SU-DHL-6 (cell line): ENCODE results near the gene SEZ6L2.

ENCODE experiments used
- H2AFZ ChIP-seq: fragments of 200-600 bp; sonication (generic); 2 replicates; pipeline ENCODE4 v1.6.1; 2014; ENCODE audit warnings: low read depth, mild to moderate bottlenecking, moderate library complexity, mixed read lengths, antibody characterized with exemption, low read length; ENCODE audit not compliant: severe bottlenecking
- H3F3A ChIP-seq: fragments of 200-600 bp; shearing (Covaris generic); 2 replicates; pipeline ENCODE4 v1.6.0; 2016; ENCODE audit warnings: antibody characterized with exemption, mild to moderate bottlenecking; ENCODE audit not compliant: insufficient read depth
- H3K27ac ChIP-seq: fragments of 200-600 bp; sonication (generic); 2 replicates; pipeline ENCODE4 v1.5.1; 2016; ENCODE audit warnings: low read depth, mild to moderate bottlenecking, low read length, moderate library complexity, mixed read lengths
- H3K27me3 ChIP-seq: fragments of 200-600 bp; sonication (generic), shearing (Covaris generic); 2 replicates; pipeline ENCODE4 v1.6.0; 2014; ENCODE audit warnings: mild to moderate bottlenecking, low read length
- H3K36me3 ChIP-seq: fragments of 200-600 bp; sonication (generic); 2 replicates; pipeline ENCODE4 v1.6.1; 2014; ENCODE audit warnings: mild to moderate bottlenecking, low read length, mixed read lengths
- H3K4me2 ChIP-seq: fragments of 300-600, 200-600 bp; shearing (Covaris generic), sonication (generic); 2 replicates; pipeline ENCODE4 v1.6.0; 2014; ENCODE audit warnings: low read length, low read depth, mild to moderate bottlenecking; ENCODE audit not compliant: poor library complexity, severe bottlenecking
- H3K4me3 ChIP-seq: fragments of 200-600 bp; sonication (generic); 2 replicates; pipeline ENCODE4 v1.5.1; 2014; ENCODE audit warnings: antibody characterized with exemption, low read length, mild to moderate bottlenecking, mixed read lengths; ENCODE audit not compliant: insufficient read depth, poor library complexity, severe bottlenecking
- H3K79me2 ChIP-seq: fragments of 200-600 bp; sonication (generic); 2 replicates; pipeline ENCODE4 v1.6.1; 2014; ENCODE audit warnings: mild to moderate bottlenecking, low read length, moderate library complexity; ENCODE audit not compliant: insufficient read depth
- H3K9ac ChIP-seq: fragments of 200-600 bp; sonication (generic); 2 replicates; pipeline ENCODE4 v1.7.0; 2014; ENCODE audit warnings: mild to moderate bottlenecking, low read length
- H3K9me2 ChIP-seq: fragments of 200-600 bp; sonication (generic); replicated peaks from 2 replicates; pipeline ENCODE4 v1.6.1; 2014; ENCODE audit warnings: low read length; ENCODE audit not compliant: insufficient read depth
- H3K9me3 ChIP-seq: fragments of 200-600 bp; sonication (generic); 2 replicates; pipeline ENCODE4 v1.6.1; 2014; ENCODE audit warnings: low read length, mixed read lengths; ENCODE audit not compliant: insufficient read depth
- H4K20me1 ChIP-seq: fragments of 200-600 bp; sonication (generic); 2 replicates; pipeline ENCODE4 v1.6.1; 2014; ENCODE audit warnings: low read depth, mild to moderate bottlenecking, antibody characterized with exemption, low read length, moderate library complexity, mixed read lengths
- EZH2phosphoT487 ChIP-seq: fragments of 200-600 bp; sonication (generic), shearing (Covaris generic); conservative IDR thresholded peaks from 2 replicates; pipeline ENCODE4 v1.6.1; 2018; ENCODE audit warnings: mild to moderate bottlenecking, antibody characterized with exemption, low read length, moderate library complexity, mixed read lengths
- TF ChIP-seq, protein P1 (sequence below): fragments of 200-600 bp; sonication (generic); IDR thresholded peaks from one replicate; pipeline ENCODE4 v1.5.1; 2017; ENCODE audit warnings: antibody characterized with exemption, mild to moderate bottlenecking, low read length, moderate library complexity; ENCODE audit not compliant: insufficient read depth, poor library complexity, severe bottlenecking

Gene SEZ6L2

DNA sequence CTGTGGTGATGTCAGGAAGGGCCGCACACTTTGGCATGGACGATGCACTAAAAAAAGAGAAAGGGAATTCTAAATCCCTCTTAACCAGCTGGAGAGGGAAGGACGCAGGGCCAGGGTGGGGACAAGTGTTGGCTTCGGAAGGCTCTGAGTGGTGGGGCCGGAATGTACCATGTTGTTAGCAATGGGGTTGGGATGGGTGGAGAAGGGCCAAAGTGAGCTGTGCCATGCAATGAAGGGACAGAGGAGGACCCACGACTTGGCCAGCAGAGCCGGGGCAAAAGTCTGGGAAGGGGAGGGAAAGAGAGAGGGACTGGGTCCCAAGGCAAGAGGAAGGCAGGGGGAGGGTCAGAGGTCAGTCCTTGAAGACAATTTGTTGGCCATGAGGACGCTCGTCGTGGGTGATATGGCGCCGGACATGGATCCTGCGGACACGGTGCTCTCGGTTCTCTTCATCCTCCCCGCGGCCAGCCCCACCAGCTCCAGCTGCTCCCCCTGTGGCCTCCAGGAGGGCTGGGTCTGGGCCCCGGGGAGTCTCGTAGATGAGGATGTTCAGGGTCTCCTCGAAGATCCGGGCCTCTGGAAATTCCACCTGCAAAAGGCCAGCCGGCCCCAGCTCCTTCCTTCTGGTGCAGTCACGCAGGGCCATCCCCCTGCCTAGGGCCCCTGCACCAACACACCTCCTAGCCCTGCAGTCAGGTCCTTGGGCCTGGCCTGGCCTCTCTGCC is 7.3 kb upstream of the SEZ6L2 start:
- no peaks in the 10 kb centered on the region for H3K27me3 ChIP-seq
- no peak overlapping the region for H3K9ac ChIP-seq
- no peak overlapping the region for H3K4me2 ChIP-seq
- H3K27ac ChIP-seq, result no peak overlapping the region
- H3K9me2 ChIP-seq, result no peaks in the 10 kb centered on the region
- no peaks in the 10 kb centered on the region for H3K36me3 ChIP-seq
- no peak for TF ChIP-seq EZH2phosphoT487
- TF ChIP-seq, protein P1, sequence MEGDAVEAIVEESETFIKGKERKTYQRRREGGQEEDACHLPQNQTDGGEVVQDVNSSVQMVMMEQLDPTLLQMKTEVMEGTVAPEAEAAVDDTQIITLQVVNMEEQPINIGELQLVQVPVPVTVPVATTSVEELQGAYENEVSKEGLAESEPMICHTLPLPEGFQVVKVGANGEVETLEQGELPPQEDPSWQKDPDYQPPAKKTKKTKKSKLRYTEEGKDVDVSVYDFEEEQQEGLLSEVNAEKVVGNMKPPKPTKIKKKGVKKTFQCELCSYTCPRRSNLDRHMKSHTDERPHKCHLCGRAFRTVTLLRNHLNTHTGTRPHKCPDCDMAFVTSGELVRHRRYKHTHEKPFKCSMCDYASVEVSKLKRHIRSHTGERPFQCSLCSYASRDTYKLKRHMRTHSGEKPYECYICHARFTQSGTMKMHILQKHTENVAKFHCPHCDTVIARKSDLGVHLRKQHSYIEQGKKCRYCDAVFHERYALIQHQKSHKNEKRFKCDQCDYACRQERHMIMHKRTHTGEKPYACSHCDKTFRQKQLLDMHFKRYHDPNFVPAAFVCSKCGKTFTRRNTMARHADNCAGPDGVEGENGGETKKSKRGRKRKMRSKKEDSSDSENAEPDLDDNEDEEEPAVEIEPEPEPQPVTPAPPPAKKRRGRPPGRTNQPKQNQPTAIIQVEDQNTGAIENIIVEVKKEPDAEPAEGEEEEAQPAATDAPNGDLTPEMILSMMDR, result no peak
- H4K20me1 ChIP-seq, result no peaks in the 10 kb centered on the region
- H3F3A ChIP-seq, result no peaks in the 10 kb centered on the region
- no peaks in the 10 kb centered on the region for H3K79me2 ChIP-seq
- H3K4me3 ChIP-seq, result no peak overlapping the region
- H3K9me3 ChIP-seq, result no peaks in the 10 kb centered on the region
- no peak overlapping the region for H2AFZ ChIP-seq

DNA sequence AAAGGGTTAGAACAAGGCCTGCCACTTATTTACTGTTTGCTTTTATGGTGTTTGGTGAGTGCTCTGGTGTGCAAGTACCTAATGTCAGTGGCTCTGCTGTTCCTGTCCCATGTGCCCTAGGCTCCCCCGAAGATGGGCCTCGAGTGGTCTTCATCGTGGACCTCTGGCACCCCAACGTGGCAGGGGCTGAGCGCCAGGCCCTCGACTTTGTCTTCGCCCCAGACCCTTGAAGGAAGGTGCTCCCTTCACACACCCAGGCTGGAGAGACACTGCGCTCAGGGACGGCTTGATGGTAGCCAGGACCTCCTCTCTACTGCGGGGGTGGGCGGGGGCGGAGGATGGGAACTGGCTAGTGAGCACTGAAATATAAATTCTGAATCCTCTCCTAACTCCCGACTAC is 6.3 kb upstream of the SEZ6L2 start:
- H3K9me3 ChIP-seq, result no peaks in the 10 kb centered on the region
- H3K79me2 ChIP-seq, result no peaks in the 10 kb centered on the region
- no peak overlapping the region for H3K4me3 ChIP-seq
- H3K36me3 ChIP-seq, result no peaks in the 10 kb centered on the region
- no peaks in the 10 kb centered on the region for H3F3A ChIP-seq
- H3K9ac ChIP-seq, result no peak overlapping the region
- H4K20me1 ChIP-seq, result no peaks in the 10 kb centered on the region
- no peak for TF ChIP-seq EZH2phosphoT487
- TF ChIP-seq, protein P1, result no peak
- no peak overlapping the region for H2AFZ ChIP-seq
- no peaks in the 10 kb centered on the region for H3K27me3 ChIP-seq
- no peaks in the 10 kb centered on the region for H3K9me2 ChIP-seq
- H3K27ac ChIP-seq, result no peak overlapping the region
- H3K4me2 ChIP-seq, result no peak overlapping the region

DNA sequence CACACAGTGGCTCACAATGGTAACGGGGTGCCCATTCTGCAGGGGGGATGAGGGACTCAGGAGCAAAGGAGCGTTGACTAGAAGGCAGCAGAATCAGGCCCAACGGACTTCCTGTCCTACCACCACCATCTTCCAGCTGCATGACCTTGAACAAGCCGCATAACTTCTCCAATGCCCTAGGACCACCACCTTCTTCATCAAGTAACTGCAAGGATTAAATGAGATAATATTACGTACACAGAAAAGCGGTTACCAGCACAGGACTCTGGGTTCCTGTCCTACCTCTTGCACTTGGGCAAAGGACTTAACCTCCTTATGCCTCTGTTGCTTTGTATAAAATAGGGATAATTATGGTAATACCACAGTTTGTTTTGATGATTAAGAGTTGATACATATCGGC is 5.6 kb upstream of the SEZ6L2 start:
- no peak for TF ChIP-seq EZH2phosphoT487
- TF ChIP-seq, protein P1, result no peak
- Histone ChIP-seq H3K27me3 (no peaks in the 10 kb centered on the region), H3K27ac (no peak overlapping the region), H3K36me3 (no peaks in the 10 kb centered on the region), H3K9ac (no peak overlapping the region), H3K79me2 (no peaks in the 10 kb centered on the region), H3K9me3 (no peaks in the 10 kb centered on the region), H2AFZ (no peak overlapping the region), H3K4me2 (no peak overlapping the region), H3F3A (no peaks in the 10 kb centered on the region), H3K9me2 (no peaks in the 10 kb centered on the region), H3K4me3 (no peak overlapping the region), H4K20me1 (no peaks in the 10 kb centered on the region)
